Measurements from ENCODE around the gene LURAP1L.

DNA sequence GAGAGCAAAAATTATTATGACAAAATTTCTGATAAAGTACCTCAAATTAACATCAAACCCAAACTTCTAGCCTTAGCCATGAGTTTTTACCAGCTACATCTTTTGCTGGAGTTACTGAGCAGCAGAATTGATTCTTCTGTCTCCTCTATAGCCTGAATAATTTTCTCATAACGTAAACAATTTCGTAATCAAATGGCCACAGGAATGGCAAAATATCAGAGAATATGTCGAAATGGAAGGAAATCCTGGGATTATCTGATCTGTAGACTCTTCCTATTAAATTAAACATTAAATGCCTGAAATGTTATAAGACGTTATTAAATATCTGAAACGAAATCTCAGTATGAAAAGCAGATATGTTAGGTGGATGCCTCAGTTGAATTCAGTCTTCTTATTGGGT, 41.1 kb downstream of the LURAP1L start:
- TF ChIP-seq CTCF (IDR thresholded peaks at IDR 0.05; ENCODE audit: insufficient read depth, low read depth, low read length) = no peak
- TF ChIP-seq EZH2 (IDR thresholded peaks at IDR 0.05; ENCODE audit: insufficient read depth, low read length) = no peak
